ENCODE measurements around the gene ATP8B1.

The ATP8B1 gene

DNA sequence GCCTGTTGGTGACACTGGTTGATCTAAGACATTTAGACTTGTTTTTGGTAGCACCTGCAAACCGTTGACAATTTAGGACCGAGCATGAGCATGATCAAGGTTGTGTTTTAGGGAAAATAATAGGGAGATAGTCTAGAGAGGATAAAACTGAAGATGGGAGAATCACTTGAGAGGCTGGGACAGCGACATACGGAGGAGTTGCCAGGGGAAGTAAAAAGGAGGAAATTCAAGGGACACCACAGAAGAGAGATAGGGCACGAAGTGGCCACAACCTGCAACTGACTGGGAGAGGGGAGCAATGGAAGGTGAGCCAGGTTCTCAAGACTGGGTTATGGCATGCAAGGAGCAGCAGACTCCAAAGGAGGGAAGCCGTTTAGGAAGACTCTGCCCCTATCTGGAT lies 1.4 kb upstream of the ATP8B1 start:
- H2BK15ac ChIP-seq (replicated peaks; ENCODE audit: low read depth), result no peak overlapping the region
- H3K18ac ChIP-seq (ENCODE audit: low read length), result no peak overlapping the region
- H3K4me3 ChIP-seq (ENCODE audit: low read length), result no peak overlapping the region
- no peak overlapping the region for H2BK5ac ChIP-seq (ENCODE audit: low read length)
- no CpG with 5 or more reads among the region's 6 CpGs for WGBS (ENCODE audit: extremely low coverage, insufficient coverage, low lambda C conversion rate)
- H3K4me2 ChIP-seq (ENCODE audit: low read length), result no peak overlapping the region
- no peak overlapping the region for H2AK5ac ChIP-seq (ENCODE audit: low read length)
- no peak overlapping the region for H2BK120ac ChIP-seq (ENCODE audit: low read depth, low read length)
- no peak overlapping the region for H4K8ac ChIP-seq (ENCODE audit: low read depth, low read length)
- no peak overlapping the region for H4K5ac ChIP-seq (ENCODE audit: low read length)
- H3K9ac ChIP-seq (ENCODE audit: low read length), result no peak overlapping the region
- no peak overlapping the region for H3K4ac ChIP-seq (ENCODE audit: low read depth, low read length)
- H3K4me1 ChIP-seq (ENCODE audit: control insufficient read depth, low read depth, low read length), result peaks cover 3% of the 10 kb centered on the region
- no peaks in the 10 kb centered on the region for H3K79me2 ChIP-seq (ENCODE audit: control insufficient read depth, insufficient read depth, low read length)
- no peak overlapping the region for H3K56ac ChIP-seq (ENCODE audit: low read length)
- H3K27ac ChIP-seq (ENCODE audit: low read depth, low read length), result no peak overlapping the region
- H3K79me1 ChIP-seq (ENCODE audit: low read length), result peaks cover 2% of the 10 kb centered on the region
- no peak for DNase-seq
- H3K36me3 ChIP-seq (ENCODE audit: control insufficient read depth, insufficient read depth, low read length), result no peaks in the 10 kb centered on the region
- H3K23ac ChIP-seq (ENCODE audit: low read length), result no peak overlapping the region
- peaks cover 8% of the 10 kb centered on the region for H3K27me3 ChIP-seq (ENCODE audit: insufficient read depth, low read length, poor library complexity)

DNA sequence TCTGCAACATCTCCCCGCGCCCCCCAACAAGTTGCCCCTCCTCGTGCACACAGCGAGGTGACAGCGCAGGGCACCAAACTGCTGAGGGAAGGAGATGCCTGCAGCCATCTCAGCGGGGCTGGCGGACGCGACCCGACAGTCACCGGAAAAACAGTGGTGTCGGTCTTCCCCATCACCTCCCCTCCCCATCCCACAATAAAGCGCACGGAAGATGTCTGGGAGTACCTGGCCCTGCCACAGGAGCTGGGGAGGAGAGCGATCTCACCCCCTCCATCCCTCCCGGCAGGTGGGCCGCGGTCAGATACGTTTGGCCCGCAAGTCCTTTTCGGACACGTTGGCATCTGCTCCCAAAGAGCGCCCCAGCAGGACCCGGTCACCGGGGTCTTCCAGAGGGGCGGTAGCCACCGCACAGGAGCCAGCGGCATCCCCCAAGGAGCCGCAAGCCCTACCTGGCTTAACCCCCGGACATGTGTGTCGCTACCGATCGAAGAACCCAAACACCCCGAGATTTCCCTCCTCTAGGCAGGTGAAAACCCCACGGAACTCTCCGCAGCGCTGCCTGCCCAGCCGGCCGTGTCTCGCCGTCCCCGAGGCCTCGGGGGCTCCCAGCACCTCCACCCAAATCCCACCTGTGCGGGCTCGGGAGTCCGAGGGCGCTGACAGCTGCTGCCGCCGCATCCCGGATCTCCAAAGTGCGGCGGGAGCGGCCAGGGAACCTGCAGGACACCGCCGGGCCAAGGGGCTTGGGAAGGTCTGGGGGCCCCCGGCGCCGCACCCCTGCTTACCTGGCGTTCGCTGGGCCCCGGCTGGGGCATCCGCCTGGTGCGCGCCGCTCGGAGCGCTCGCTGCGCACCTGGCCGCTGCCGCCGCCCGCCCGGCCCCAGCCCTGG lies 657 bp downstream of the ATP8B1 start:
- WGBS (ENCODE audit: extremely low coverage, insufficient coverage, low lambda C conversion rate), result no CpG with 5 or more reads among the region's 74 CpGs
- peak overlapping the region; percentile 24 for H3K18ac ChIP-seq (ENCODE audit: low read length)

DNA sequence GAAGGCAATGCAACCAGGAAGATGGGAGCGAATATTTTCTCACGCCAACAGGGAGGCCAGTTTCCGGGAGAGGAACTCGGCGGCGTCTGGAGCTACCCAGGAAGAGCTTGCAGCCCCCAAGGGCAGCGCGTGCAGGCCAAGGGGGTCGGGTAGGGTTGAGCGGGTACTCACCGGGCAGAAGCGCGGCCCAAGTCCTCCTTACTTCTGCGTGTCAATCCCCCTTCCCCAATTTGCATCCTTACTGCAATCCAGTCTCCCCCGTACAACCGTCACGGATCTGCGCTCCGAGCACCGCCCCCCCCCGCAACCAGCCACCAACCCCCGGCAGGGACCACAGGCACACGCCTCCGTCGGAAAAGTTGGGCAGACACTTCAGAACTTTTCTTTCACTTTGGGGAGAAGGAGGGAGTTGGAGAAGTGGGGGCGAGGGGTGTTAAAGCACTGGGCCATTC lies 1.3 kb downstream of the ATP8B1 start:
- Histone ChIP-seq H3K79me2 (ENCODE audit: control insufficient read depth, insufficient read depth, low read length) (no peaks in the 10 kb centered on the region), H3K36me3 (ENCODE audit: control insufficient read depth, insufficient read depth, low read length) (no peaks in the 10 kb centered on the region), H3K9ac (ENCODE audit: low read length) (peak overlapping the region; percentile 61), H3K79me1 (ENCODE audit: low read length) (peaks cover 2% of the 10 kb centered on the region), H3K4me2 (ENCODE audit: low read length) (peak overlapping the region; percentile 90), H3K27me3 (ENCODE audit: insufficient read depth, low read length, poor library complexity) (peaks cover 8% of the 10 kb centered on the region), H3K4me1 (ENCODE audit: control insufficient read depth, low read depth, low read length) (peaks cover 4% of the 10 kb centered on the region), H3K18ac (ENCODE audit: low read length) (no peak overlapping the region), H3K4ac (ENCODE audit: low read depth, low read length) (no peak overlapping the region), H2AK5ac (ENCODE audit: low read length) (no peak overlapping the region), H3K27ac (ENCODE audit: low read depth, low read length) (no peak overlapping the region), H4K8ac (ENCODE audit: low read depth, low read length) (no peak overlapping the region), H3K56ac (ENCODE audit: low read length) (peak overlapping the region; percentile 71), H3K4me3 (ENCODE audit: low read length) (peak overlapping the region; percentile 49), H2BK5ac (ENCODE audit: low read length) (no peak overlapping the region), H2BK15ac (replicated peaks; ENCODE audit: low read depth) (no peak overlapping the region), H4K5ac (ENCODE audit: low read length) (no peak overlapping the region), H3K23ac (ENCODE audit: low read length) (peak overlapping the region; percentile 60), H2BK120ac (ENCODE audit: low read depth, low read length) (no peak overlapping the region)
- no CpG with 5 or more reads among the region's 26 CpGs for WGBS (ENCODE audit: extremely low coverage, insufficient coverage, low lambda C conversion rate)
- DNase-seq, result no peak

More for the DNA sequence above, 657 bp downstream of the ATP8B1 start:
- no peak overlapping the region for H2BK120ac ChIP-seq (ENCODE audit: low read depth, low read length)
- DNase-seq, result peak; percentile 56
- H3K79me2 ChIP-seq (ENCODE audit: control insufficient read depth, insufficient read depth, low read length), result no peaks in the 10 kb centered on the region
- H3K4me3 ChIP-seq (ENCODE audit: low read length), result peak overlapping the region; percentile 49
- no peak overlapping the region for H2BK5ac ChIP-seq (ENCODE audit: low read length)
- H2BK15ac ChIP-seq (replicated peaks; ENCODE audit: low read depth), result no peak overlapping the region
- peaks cover 2% of the 10 kb centered on the region for H3K79me1 ChIP-seq (ENCODE audit: low read length)
- no peak overlapping the region for H4K5ac ChIP-seq (ENCODE audit: low read length)
- H2AK5ac ChIP-seq (ENCODE audit: low read length), result no peak overlapping the region
- H3K27ac ChIP-seq (ENCODE audit: low read depth, low read length), result no peak overlapping the region
- peaks cover 8% of the 10 kb centered on the region for H3K27me3 ChIP-seq (ENCODE audit: insufficient read depth, low read length, poor library complexity)
- peak overlapping the region; percentile 71 for H3K56ac ChIP-seq (ENCODE audit: low read length)
- H3K4me1 ChIP-seq (ENCODE audit: control insufficient read depth, low read depth, low read length), result peaks cover 3% of the 10 kb centered on the region
- H3K23ac ChIP-seq (ENCODE audit: low read length), result no peak overlapping the region
- no peak overlapping the region for H4K8ac ChIP-seq (ENCODE audit: low read depth, low read length)
- H3K9ac ChIP-seq (ENCODE audit: low read length), result peak overlapping the region; percentile 61
- H3K4ac ChIP-seq (ENCODE audit: low read depth, low read length), result no peak overlapping the region
- no peaks in the 10 kb centered on the region for H3K36me3 ChIP-seq (ENCODE audit: control insufficient read depth, insufficient read depth, low read length)
- peak overlapping the region; percentile 90 for H3K4me2 ChIP-seq (ENCODE audit: low read length)

DNA sequence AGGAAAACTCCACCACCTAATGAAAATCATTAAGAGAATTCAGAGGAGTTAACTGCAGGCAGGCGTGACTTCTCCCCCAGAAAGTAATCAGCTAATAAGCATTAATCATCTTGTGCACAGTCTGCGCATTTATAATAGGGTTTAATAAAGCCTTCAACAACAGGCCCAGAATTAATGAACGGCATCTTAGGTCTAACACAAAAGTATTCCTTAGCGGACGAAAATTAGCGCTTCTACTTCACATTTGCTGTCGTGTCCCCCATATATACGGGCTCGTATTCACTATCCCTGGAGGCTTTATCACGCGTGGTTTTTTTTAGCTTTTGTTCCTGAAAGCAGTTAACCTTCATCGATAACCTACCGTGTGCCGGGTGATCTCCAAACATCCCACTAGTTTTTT lies 1.8 kb downstream of the ATP8B1 start:
- no peak overlapping the region for H2AK5ac ChIP-seq (ENCODE audit: low read length)
- peak overlapping the region; percentile 90 for H3K4me2 ChIP-seq (ENCODE audit: low read length)
- H2BK120ac ChIP-seq (ENCODE audit: low read depth, low read length), result no peak overlapping the region
- no peak overlapping the region for H4K8ac ChIP-seq (ENCODE audit: low read depth, low read length)
- no peak for DNase-seq
- no peaks in the 10 kb centered on the region for H3K79me2 ChIP-seq (ENCODE audit: control insufficient read depth, insufficient read depth, low read length)
- no peak overlapping the region for H2BK15ac ChIP-seq (replicated peaks; ENCODE audit: low read depth)
- peak overlapping the region; percentile 12 for H3K9ac ChIP-seq (ENCODE audit: low read length)
- no peak overlapping the region for H3K23ac ChIP-seq (ENCODE audit: low read length)
- H3K4me1 ChIP-seq (ENCODE audit: control insufficient read depth, low read depth, low read length), result peaks cover 5% of the 10 kb centered on the region
- peak overlapping the region; percentile 71 for H3K56ac ChIP-seq (ENCODE audit: low read length)
- no peak overlapping the region for H3K18ac ChIP-seq (ENCODE audit: low read length)
- H3K27ac ChIP-seq (ENCODE audit: low read depth, low read length), result no peak overlapping the region
- H4K5ac ChIP-seq (ENCODE audit: low read length), result no peak overlapping the region
- H3K4me3 ChIP-seq (ENCODE audit: low read length), result peak overlapping the region; percentile 49
- H3K79me1 ChIP-seq (ENCODE audit: low read length), result peaks cover 2% of the 10 kb centered on the region
- H3K36me3 ChIP-seq (ENCODE audit: control insufficient read depth, insufficient read depth, low read length), result no peaks in the 10 kb centered on the region
- peaks cover 8% of the 10 kb centered on the region for H3K27me3 ChIP-seq (ENCODE audit: insufficient read depth, low read length, poor library complexity)
- H2BK5ac ChIP-seq (ENCODE audit: low read length), result no peak overlapping the region
- WGBS (ENCODE audit: extremely low coverage, insufficient coverage, low lambda C conversion rate), result no CpG with 5 or more reads among the region's 14 CpGs
- H3K4ac ChIP-seq (ENCODE audit: low read depth, low read length), result no peak overlapping the region

DNA sequence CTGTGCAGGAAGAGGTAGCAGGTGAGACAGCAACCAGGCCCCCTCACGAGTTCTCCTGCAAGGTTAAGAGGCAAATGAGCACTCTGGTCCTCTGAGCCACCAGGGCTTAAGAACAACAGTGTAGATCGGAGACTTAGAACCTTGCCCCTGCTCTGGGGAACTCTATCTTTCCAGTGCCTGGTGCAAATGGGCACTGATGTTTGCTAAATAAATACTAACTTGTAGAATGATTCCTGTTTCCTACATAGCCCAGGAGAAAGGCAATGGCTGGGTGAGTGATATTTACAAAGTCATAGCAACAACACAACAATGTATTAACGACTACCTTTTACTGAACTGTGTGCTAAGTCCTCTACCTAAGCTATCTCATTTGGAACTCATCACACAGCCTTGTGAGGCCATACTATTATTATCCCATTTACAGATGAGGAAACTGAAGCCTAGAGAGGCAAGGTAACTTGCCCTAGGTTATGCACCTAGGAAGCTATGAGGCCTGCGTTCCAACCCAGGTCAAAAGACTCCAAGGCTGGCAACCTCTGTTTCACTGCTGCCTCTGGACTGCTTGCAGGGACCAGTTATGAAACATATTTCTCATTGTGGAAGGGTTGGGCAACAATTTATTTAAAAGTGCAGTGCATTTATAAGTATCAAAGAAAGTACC lies 4.3 kb downstream of the ATP8B1 start:
- H3K27me3 ChIP-seq (ENCODE audit: insufficient read depth, low read length, poor library complexity), result peaks cover 4% of the 10 kb centered on the region
- peaks cover 5% of the 10 kb centered on the region for H3K4me1 ChIP-seq (ENCODE audit: control insufficient read depth, low read depth, low read length)
- WGBS (ENCODE audit: extremely low coverage, insufficient coverage, low lambda C conversion rate), result no CpG with 5 or more reads among the region's 4 CpGs
- no peak overlapping the region for H3K56ac ChIP-seq (ENCODE audit: low read length)
- no peak overlapping the region for H2AK5ac ChIP-seq (ENCODE audit: low read length)
- H3K79me2 ChIP-seq (ENCODE audit: control insufficient read depth, insufficient read depth, low read length), result no peaks in the 10 kb centered on the region
- H3K79me1 ChIP-seq (ENCODE audit: low read length), result peaks cover 2% of the 10 kb centered on the region
- H2BK15ac ChIP-seq (replicated peaks; ENCODE audit: low read depth), result no peak overlapping the region
- H2BK120ac ChIP-seq (ENCODE audit: low read depth, low read length), result no peak overlapping the region
- H3K23ac ChIP-seq (ENCODE audit: low read length), result no peak overlapping the region
- H3K9ac ChIP-seq (ENCODE audit: low read length), result no peak overlapping the region
- H3K27ac ChIP-seq (ENCODE audit: low read depth, low read length), result no peak overlapping the region
- no peak overlapping the region for H3K4me2 ChIP-seq (ENCODE audit: low read length)
- H2BK5ac ChIP-seq (ENCODE audit: low read length), result no peak overlapping the region
- H3K18ac ChIP-seq (ENCODE audit: low read length), result no peak overlapping the region
- H3K36me3 ChIP-seq (ENCODE audit: control insufficient read depth, insufficient read depth, low read length), result no peaks in the 10 kb centered on the region
- DNase-seq, result no peak
- H3K4ac ChIP-seq (ENCODE audit: low read depth, low read length), result peak overlapping the region; percentile 85
- H4K8ac ChIP-seq (ENCODE audit: low read depth, low read length), result no peak overlapping the region
- H3K4me3 ChIP-seq (ENCODE audit: low read length), result no peak overlapping the region
- H4K5ac ChIP-seq (ENCODE audit: low read length), result no peak overlapping the region
